GM23338 (cell line): Measurements from ENCODE around the gene TBL1XR1. TPM values are rescaled to one million over a fixed set of nuclear protein-coding genes. Genes with fewer than 3 reads are reported as not detected.

ENCODE experiments used
- CREB1 ChIP-seq: fragments of 250-450 bp; sonication (Bioruptor Pico); IDR thresholded peaks from 2 replicates; pipeline ENCODE4 v1.5.0; 2020; ENCODE audit warnings: low read depth, mild to moderate bottlenecking, moderate library complexity
- CTCF ChIP-seq, 2 experiments: fragments of 200-600 bp in 1 of 2; sonication (generic) in 1 of 2; conservative IDR thresholded peaks; 2 replicates each; pipeline versions ENCODE4 v1.5.1 to v1.6.1; 2016 to 2017; ENCODE audit warnings: antibody characterized with exemption in 2 of 2, low read depth in 2 of 2, mild to moderate bottlenecking in 2 of 2, moderate library complexity in 1 of 2
- EZH2 ChIP-seq: fragments of 200-600 bp; sonication (generic); IDR thresholded peaks from one replicate; pipeline ENCODE4 v1.8.0; 2017; ENCODE audit warnings: antibody characterized with exemption, mild to moderate bottlenecking, low read depth; ENCODE audit not compliant: unreplicated experiment
- EZH2phosphoT487 ChIP-seq: fragments of 200-600 bp; sonication (generic); IDR thresholded peaks from one replicate; pipeline ENCODE4 v1.8.1; 2018; ENCODE audit warnings: antibody characterized with exemption; ENCODE audit not compliant: unreplicated experiment
- NANOG ChIP-seq: IDR thresholded peaks from 2 replicates; pipeline ENCODE4 v1.6.1; 2016; ENCODE audit warnings: antibody characterized with exemption, borderline replicate concordance
- POLR2AphosphoS5 ChIP-seq: IDR thresholded peaks from 2 replicates; pipeline ENCODE4 v1.6.1; 2016; ENCODE audit warnings: antibody characterized with exemption, low read depth
- STAT1 ChIP-seq: IDR thresholded peaks from one replicate; pipeline ENCODE4 v1.6.1; 2016; ENCODE audit warnings: antibody characterized with exemption; ENCODE audit not compliant: unreplicated experiment
- ZNF114 ChIP-seq: fragments of 250-450 bp; sonication (Bioruptor Pico); IDR thresholded peaks from 2 replicates; pipeline ENCODE4 v1.5.0; 2020; ENCODE audit warnings: mild to moderate bottlenecking, moderate library complexity
- ZNF331 ChIP-seq: fragments of 250-450 bp; sonication (Bioruptor Pico); IDR thresholded peaks from 2 replicates; pipeline ENCODE4 v1.5.0; 2020; ENCODE audit warnings: low read depth, mild to moderate bottlenecking, moderate library complexity
- ZNF462 ChIP-seq: fragments of 250-450 bp; sonication (Bioruptor Pico); IDR thresholded peaks from 2 replicates; pipeline ENCODE4 v1.5.0; 2020; ENCODE audit warnings: mild to moderate bottlenecking, moderate library complexity
- polyA plus RNA-seq: library from polyadenylated mRNA; unstranded; fragments of >200 nt; fragmentation: Nextera tagmentation; extraction: Ambion mirVana; gene quantifications from 2 replicates; pipeline ENCODE4 v1.2.1, GENCODE V29; 2016
- total RNA-seq: library from RNA; depleted of rRNA; stranded (reverse); fragments of >200 nt; shearing (Covaris generic); gene quantifications from 2 replicates; pipeline ENCODE4 v1.2.3, GENCODE V29; 2014

The TBL1XR1 gene
- total and polyA plus RNA-seq, 2 experiments from 2014 or later, result 49.6 to 122 TPM

- TF ChIP-seq ZNF462 (CRISPR knock-in tag) (no peak), ZNF331 (CRISPR knock-in tag) (no peak), CTCF (conservative IDR thresholded peaks at IDR 0.05; ENCODE audit: low read depth in 2 of 2) (no peak), CREB1 (no peak), NANOG (no peak), ZNF114 (CRISPR knock-in tag) (no peak), EZH2 (no peak), EZH2phosphoT487 (no peak), POLR2AphosphoS5 (no peak), STAT1 (no peak)
Measured at GRCh38 chr3:177096615-177097014, 100.7 kb downstream of the TBL1XR1 start (continued).
